ENCODE results near the gene DLK2. TPM values are rescaled to one million over a fixed set of nuclear protein-coding genes. Genes with fewer than 3 reads are reported as not detected.
"Not testable (repeated sequence)": the region's sequence is repeated elsewhere in the genome, so short reads cannot be mapped to it uniquely, and the experiment has no call there.

DLK2 gene
- total and polyA plus RNA-seq, 2 donors from 2014 or later: 0.50 TPM; not detected in 1

DNA sequence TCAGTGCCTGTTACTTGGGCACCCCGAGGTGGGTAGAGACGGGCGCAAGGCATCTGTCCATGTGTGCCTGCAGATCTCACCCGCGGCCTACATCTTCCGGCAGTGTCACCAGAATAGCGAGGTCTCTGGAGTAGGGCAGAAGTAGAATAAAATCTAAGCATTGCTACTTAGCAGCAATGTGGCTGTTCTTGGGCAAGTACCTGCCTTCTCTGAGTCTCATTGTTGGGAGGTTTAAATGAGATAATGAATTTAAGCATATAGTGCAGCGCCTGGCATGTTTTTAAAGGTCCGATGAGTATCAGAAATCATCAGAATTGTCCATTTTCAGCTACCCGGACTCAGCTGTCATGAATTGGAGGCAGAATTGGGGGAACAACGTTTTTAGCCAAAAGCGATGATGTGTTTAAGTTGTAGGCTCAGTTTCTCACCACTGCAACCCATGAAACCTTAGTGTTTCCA lies 27.2 kb downstream of the DLK2 start:
- Histone ChIP-seq H3K36me3 (ENCODE audit: control insufficient read depth in 2 of 3, insufficient read depth in 3 of 3, low read length in 3 of 3) (peaks cover 0 to 2% (median 0%) of the 10 kb centered on the region in 3 donors), H3K9ac (ENCODE audit: low read length in 3 of 3) (peak overlapping the region; percentile 54 to 94 (median 63)), H3K27me3 (ENCODE audit: control insufficient read depth, insufficient read depth, low read length) (no peaks in the 10 kb centered on the region), H3K27ac (ENCODE audit: low read depth in 2 of 2, low read length in 2 of 2) (peak overlapping the region; percentile 80 to 84), H3K4me3 (ENCODE audit: low read length in 3 of 3) (peak overlapping the region; percentile 92 to 98 (median 92)), H3K9me3 (ENCODE audit: control insufficient read depth in 2 of 3, insufficient read depth in 1 of 3, low read length in 3 of 3) (no peaks in the 10 kb centered on the region), H3K4me1 (ENCODE audit: control insufficient read depth in 2 of 3, insufficient read depth in 2 of 3, low read depth in 1 of 3, low read length in 3 of 3) (peaks cover 4 to 10% (median 5%) of the 10 kb centered on the region in 3 donors)
- DNase-seq (no peak), FAIRE-seq (no peak)
- no peak for TF ChIP-seq CTCF (IDR thresholded peaks at IDR 0.05; ENCODE audit: borderline replicate concordance, extremely low read depth, insufficient read depth)
- intact Hi-C loops (cut with DNase I): no loop called here

DNA sequence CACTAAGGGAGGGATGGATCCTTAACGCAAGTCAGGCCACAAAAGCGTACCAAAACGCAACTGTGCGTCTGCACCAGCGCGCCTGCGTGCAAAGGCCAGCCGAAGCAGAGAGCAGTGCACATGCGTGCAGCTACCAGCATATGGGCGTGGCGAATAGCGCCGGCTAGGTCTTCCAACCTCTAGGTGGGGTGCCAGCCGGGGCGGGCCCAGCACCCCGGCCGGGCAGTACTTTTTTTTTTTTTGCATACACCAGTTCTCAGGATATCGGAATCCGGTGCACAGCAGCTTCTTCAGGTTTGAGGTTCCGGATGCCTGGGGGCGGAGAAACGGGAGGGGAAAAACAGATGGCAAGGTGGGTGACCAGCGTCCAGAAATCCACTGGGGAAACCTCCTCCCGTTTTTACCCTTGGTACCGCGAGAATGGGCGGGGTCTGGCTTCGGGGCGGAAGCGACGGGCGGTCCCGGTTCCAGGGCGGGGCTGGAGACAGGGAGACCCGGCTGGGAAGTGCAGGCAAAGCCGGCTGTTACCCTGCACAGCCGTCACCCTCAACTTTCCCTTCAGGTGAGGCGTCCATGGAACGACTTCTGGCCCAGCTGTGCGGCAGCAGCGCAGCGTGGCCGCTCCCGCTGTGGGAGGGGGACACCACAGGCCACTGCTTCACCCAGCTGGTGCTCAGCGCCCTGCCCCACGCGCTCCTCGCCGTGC lies 27.8 kb downstream of the DLK2 start, which contains the start of gene ABCC10:
ABCC10 (plus strand) TSS at position 136 of the 706 bp plus-strand sequence; CDS start at position 574, 438 bp downstream.
- TF ChIP-seq CTCF (IDR thresholded peaks at IDR 0.05; ENCODE audit: borderline replicate concordance, extremely low read depth, insufficient read depth): peak; percentile 16
- Histone ChIP-seq H3K36me3 (ENCODE audit: control insufficient read depth in 2 of 3, insufficient read depth in 3 of 3, low read length in 3 of 3) (peaks cover 0 to 2% (median 0%) of the 10 kb centered on the region in 3 donors), H3K9me3 (ENCODE audit: control insufficient read depth in 2 of 3, insufficient read depth in 1 of 3, low read length in 3 of 3) (no peaks in the 10 kb centered on the region), H3K4me1 (ENCODE audit: control insufficient read depth in 2 of 3, insufficient read depth in 2 of 3, low read depth in 1 of 3, low read length in 3 of 3) (peaks cover 4 to 10% (median 5%) of the 10 kb centered on the region in 3 donors), H3K27ac (ENCODE audit: low read depth in 2 of 2, low read length in 2 of 2) (peak within 1 kb of the TSS; percentile 80 to 84), H3K27me3 (ENCODE audit: control insufficient read depth, insufficient read depth, low read length) (no peaks in the 10 kb centered on the region), H3K9ac (ENCODE audit: low read length in 3 of 3) (peak within 1 kb of the TSS; percentile 54 to 94 (median 63)), H3K4me3 (ENCODE audit: low read length in 3 of 3) (peak within 1 kb of the TSS; percentile 92 to 98 (median 92))
- FAIRE-seq (no peak), DNase-seq (peak; percentile 96 to 98 (median 97))
- intact Hi-C loops (cut with DNase I): no loop called here

- peak overlapping the region; percentile 80 to 84 for H3K27ac ChIP-seq (ENCODE audit: low read depth in 2 of 2, low read length in 2 of 2)
- TF ChIP-seq CTCF (IDR thresholded peaks at IDR 0.05; ENCODE audit: borderline replicate concordance, extremely low read depth, insufficient read depth): no peak
- H3K36me3 ChIP-seq (ENCODE audit: control insufficient read depth in 2 of 3, insufficient read depth in 3 of 3, low read length in 3 of 3): no peaks in the 10 kb centered on the region
- FAIRE-seq: no peak
- H3K4me1 ChIP-seq (ENCODE audit: control insufficient read depth in 2 of 3, insufficient read depth in 2 of 3, low read depth in 1 of 3, low read length in 3 of 3): peaks cover 4 to 10% (median 5%) of the 10 kb centered on the region in 3 donors
- H3K9me3 ChIP-seq (ENCODE audit: control insufficient read depth in 2 of 3, insufficient read depth in 1 of 3, low read length in 3 of 3): no peaks in the 10 kb centered on the region
- H3K27me3 ChIP-seq (ENCODE audit: control insufficient read depth, insufficient read depth, low read length): no peaks in the 10 kb centered on the region
- DNase-seq: no peak
- H3K4me3 ChIP-seq (ENCODE audit: low read length in 3 of 3): peak overlapping the region; percentile 92 to 98 (median 92)
- H3K9ac ChIP-seq (ENCODE audit: low read length in 3 of 3): peak overlapping the region; percentile 22 to 94 (median 63)
- intact Hi-C loops (cut with DNase I): no loop called here
Observed at GRCh38 chr6:43426928-43427405, 28.4 kb downstream of the DLK2 start.

DNA sequence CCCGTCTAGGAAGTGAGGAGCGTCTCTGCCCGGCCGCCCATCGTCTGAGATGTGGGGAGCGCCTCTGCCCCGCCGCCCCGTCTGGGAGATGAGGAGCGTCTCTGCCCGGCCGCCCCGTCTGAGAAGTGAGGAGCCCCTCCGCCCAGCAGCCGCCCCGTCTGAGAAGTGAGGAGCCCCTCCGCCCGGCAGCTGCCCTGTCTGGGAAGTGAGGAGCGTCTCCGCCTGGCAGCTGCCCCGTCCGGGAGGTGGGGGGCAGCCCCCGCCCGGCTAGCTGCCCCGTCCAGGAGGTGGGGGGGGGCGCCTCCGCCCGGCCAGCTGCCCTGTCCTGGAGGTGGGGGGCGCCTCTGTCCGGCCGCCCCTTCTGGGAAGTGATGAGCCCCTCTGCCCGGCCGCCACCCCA lies 30.3 kb downstream of the DLK2 start:
- H3K9me3 ChIP-seq (ENCODE audit: control insufficient read depth in 2 of 3, insufficient read depth in 1 of 3, low read length in 3 of 3); H3K4me1 ChIP-seq (ENCODE audit: control insufficient read depth in 2 of 3, insufficient read depth in 2 of 3, low read depth in 1 of 3, low read length in 3 of 3); H3K9ac ChIP-seq (ENCODE audit: low read length in 3 of 3); H3K36me3 ChIP-seq (ENCODE audit: control insufficient read depth in 2 of 3, insufficient read depth in 3 of 3, low read length in 3 of 3); H3K4me3 ChIP-seq (ENCODE audit: low read length in 3 of 3); H3K27ac ChIP-seq (ENCODE audit: low read depth in 2 of 2, low read length in 2 of 2); DNase-seq; H3K27me3 ChIP-seq (ENCODE audit: control insufficient read depth, insufficient read depth, low read length); FAIRE-seq; intact Hi-C loops (cut with DNase I): not testable (repeated sequence)

All from kidney (tissue), 14 donors.